Measurements from ENCODE around the gene TUFT1. TPM values are rescaled to one million over a fixed set of nuclear protein-coding genes. Genes with fewer than 3 reads are reported as not detected.

TUFT1 gene
- total RNA-seq, 1 donor from 2014 or later: 17.3 TPM

DNA sequence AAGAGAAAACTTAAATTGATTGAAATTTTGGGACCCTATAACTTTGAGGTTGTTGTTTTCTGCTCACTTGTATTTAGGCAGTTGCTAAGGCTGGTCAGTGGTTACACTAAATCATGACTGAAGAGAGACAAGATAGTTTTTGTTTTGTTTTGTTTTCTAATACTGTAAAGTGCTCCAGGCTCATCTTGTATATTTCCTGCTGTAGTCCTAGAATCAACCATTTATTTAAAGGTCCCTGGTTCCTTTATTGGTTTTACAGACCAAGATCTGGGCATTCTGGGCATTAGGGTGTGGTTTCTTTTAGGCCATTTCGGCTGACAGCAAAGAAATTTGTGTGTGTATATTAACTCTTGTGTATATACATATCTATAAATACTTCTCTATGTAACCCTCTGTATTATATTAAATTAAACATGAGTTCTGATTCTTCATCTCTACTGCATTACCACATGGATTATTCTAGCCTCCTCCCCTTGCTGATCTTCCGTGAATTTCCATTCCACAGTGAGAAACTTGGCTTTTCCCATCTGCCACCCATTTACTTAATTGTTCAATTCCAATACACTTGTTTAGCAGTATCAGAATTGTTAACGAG is 86.7 kb downstream of the TUFT1 start:
- no peak for DNase-seq (ENCODE audit: low spot score in 2 of 2, unreplicated experiment in 2 of 2)
- no peak overlapping the region for H3K27ac Mint-ChIP-seq
- no peak overlapping the region for H3K4me3 Mint-ChIP-seq
- peaks cover 5% of the 10 kb centered on the region for H3K9me3 Mint-ChIP-seq
- H3K4me1 Mint-ChIP-seq: peaks cover 2% of the 10 kb centered on the region
- TF ChIP-seq, protein P1, sequence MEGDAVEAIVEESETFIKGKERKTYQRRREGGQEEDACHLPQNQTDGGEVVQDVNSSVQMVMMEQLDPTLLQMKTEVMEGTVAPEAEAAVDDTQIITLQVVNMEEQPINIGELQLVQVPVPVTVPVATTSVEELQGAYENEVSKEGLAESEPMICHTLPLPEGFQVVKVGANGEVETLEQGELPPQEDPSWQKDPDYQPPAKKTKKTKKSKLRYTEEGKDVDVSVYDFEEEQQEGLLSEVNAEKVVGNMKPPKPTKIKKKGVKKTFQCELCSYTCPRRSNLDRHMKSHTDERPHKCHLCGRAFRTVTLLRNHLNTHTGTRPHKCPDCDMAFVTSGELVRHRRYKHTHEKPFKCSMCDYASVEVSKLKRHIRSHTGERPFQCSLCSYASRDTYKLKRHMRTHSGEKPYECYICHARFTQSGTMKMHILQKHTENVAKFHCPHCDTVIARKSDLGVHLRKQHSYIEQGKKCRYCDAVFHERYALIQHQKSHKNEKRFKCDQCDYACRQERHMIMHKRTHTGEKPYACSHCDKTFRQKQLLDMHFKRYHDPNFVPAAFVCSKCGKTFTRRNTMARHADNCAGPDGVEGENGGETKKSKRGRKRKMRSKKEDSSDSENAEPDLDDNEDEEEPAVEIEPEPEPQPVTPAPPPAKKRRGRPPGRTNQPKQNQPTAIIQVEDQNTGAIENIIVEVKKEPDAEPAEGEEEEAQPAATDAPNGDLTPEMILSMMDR (IDR thresholded peaks at IDR 0.05; ENCODE audit: unreplicated experiment): no peak
- peaks cover 15% of the 10 kb centered on the region for H3K36me3 Mint-ChIP-seq
- no peaks in the 10 kb centered on the region for H3K27me3 Mint-ChIP-seq (ENCODE audit: low read depth)

DNA sequence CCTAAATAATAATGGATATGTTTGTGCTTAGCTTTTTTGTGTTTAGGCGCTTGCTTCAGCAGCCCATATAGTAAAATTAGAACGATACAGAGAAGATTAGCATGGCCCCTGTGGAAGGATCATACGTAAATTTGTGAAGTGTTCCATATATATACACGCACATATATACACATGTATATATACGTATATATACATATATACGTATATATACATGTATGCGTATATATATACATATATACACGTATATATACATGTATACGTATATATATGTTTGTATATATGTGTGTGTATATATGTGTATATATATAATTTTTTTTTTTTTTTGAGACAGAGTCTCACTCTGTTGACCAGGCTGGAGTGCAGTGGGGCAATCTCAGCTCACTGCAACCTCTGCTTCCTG is 89.2 kb downstream of the TUFT1 start:
- Mint-ChIP-seq H3K9me3 (peaks cover 5% of the 10 kb centered on the region), H3K4me1 (peaks cover 2% of the 10 kb centered on the region), H3K4me3 (no peak overlapping the region), H3K27ac (no peak overlapping the region), H3K36me3 (peaks cover 16% of the 10 kb centered on the region), H3K27me3 (ENCODE audit: low read depth) (no peaks in the 10 kb centered on the region)
- TF ChIP-seq, protein P1 (IDR thresholded peaks at IDR 0.05; ENCODE audit: unreplicated experiment): no peak
- no peak for DNase-seq (ENCODE audit: low spot score in 2 of 2, unreplicated experiment in 2 of 2)

Small RNA genes lying within 50 kb of the gene (microRNA-seq; reads per million reads assigned to microRNA genes)
- not detected for gene MIR554

Other genes with a start within 250 kb of the TUFT1 start
- 67.2 to 77.6 TPM (median 73.7 TPM) in 3 replicates for gene PI4KB, start 212.9 kb upstream of the TUFT1 start, total RNA-seq
- 82.8 to 89.5 TPM (median 88.2 TPM) in 3 replicates for gene RFX5, start 193.1 kb upstream of the TUFT1 start, total RNA-seq
- gene SELENBP1, start 167.6 kb upstream of the TUFT1 start, total RNA-seq: 51.1 to 58.5 TPM (median 53.3 TPM) in 3 replicates
- gene PSMB4, start 140.7 kb upstream of the TUFT1 start, total RNA-seq: 202 to 207 TPM (median 202 TPM) in 3 replicates
- 169 to 182 TPM (median 179 TPM) in 3 replicates for gene POGZ, start 80.8 kb upstream of the TUFT1 start, total RNA-seq
- 37.5 to 39.1 TPM (median 38.9 TPM) in 3 replicates for gene CGN, start 28.9 kb upstream of the TUFT1 start, total RNA-seq
- 41.5 to 44.0 TPM (median 43.4 TPM) in 3 replicates for gene SNX27, start 71.7 kb downstream of the TUFT1 start, total RNA-seq
- 0.88 to 1.2 TPM (median 1.1 TPM) in 3 replicates for gene CELF3, start 176.5 kb downstream of the TUFT1 start, total RNA-seq
- gene RIIAD1, start 181.2 kb downstream of the TUFT1 start, total RNA-seq: not detected in 3 replicates
- gene MRPL9, start 223.2 kb downstream of the TUFT1 start, total RNA-seq: 70.6 to 73.1 TPM (median 72.0 TPM) in 3 replicates